Raji (cell line): ENCODE results near the gene IRF2.
A peak's percentile ranks its signal among the peaks of the same experiment; 100 is the strongest.

Experiments used
- POLR2A ChIP-seq: IDR thresholded peaks from 2 replicates; pipeline ENCODE4 v1.6.1; 2011; ENCODE audit warnings: low read depth, low read length, control low read depth; ENCODE audit not compliant: insufficient read depth

The IRF2 gene

GRCh38 chr4:184350964-184351363, 123.4 kb downstream of the IRF2 start:
- no peak for TF ChIP-seq POLR2A

GRCh38 chr4:184350213-184350817, 124.0 kb downstream of the IRF2 start:
- no peak for TF ChIP-seq POLR2A

- TF ChIP-seq POLR2A: no peak
Observed at GRCh38 chr4:184349283-184350039, 124.9 kb downstream of the IRF2 start.

GRCh38 chr4:184348311-184349233, 125.8 kb downstream of the IRF2 start:
- no peak for TF ChIP-seq POLR2A

- 0 out of 2 replicates have a peak, but pooled peaks have one; percentile 18 for TF ChIP-seq POLR2A
Observed at GRCh38 chr4:184347251-184348239, 126.8 kb downstream of the IRF2 start.

- TF ChIP-seq POLR2A: no peak
Observed at GRCh38 chr4:184346682-184347081, 127.7 kb downstream of the IRF2 start.

GRCh38 chr4:184345573-184345922, 128.8 kb downstream of the IRF2 start:
- TF ChIP-seq POLR2A: no peak

- no peak for TF ChIP-seq POLR2A
Observed at GRCh38 chr4:184344899-184345572, 129.3 kb downstream of the IRF2 start.

- no peak for TF ChIP-seq POLR2A
Observed at GRCh38 chr4:184344435-184344834, 129.9 kb downstream of the IRF2 start.

- TF ChIP-seq POLR2A: no peak
Observed at GRCh38 chr4:184343502-184344177, 130.7 kb downstream of the IRF2 start.

- no peak for TF ChIP-seq POLR2A
Observed at GRCh38 chr4:184342167-184342856, 132.0 kb downstream of the IRF2 start.

- TF ChIP-seq POLR2A: no peak
Observed at GRCh38 chr4:184337907-184338306, 136.4 kb downstream of the IRF2 start.
